Neural progenitor cell (in vitro differentiated cells): ENCODE data around the gene EPS8L2. TPM values are rescaled to one million over a fixed set of nuclear protein-coding genes. Genes with fewer than 3 reads are reported as not detected.

Experiments
- DNase-seq: peaks from one replicate; pipeline ENCODE4 v3.0.0-alpha.2; 2016; ENCODE audit warnings: low spot score
- H2AFZ ChIP-seq: fragments of 200-600 bp; sonication (generic); replicated peaks from 2 replicates; pipeline ENCODE4 v1.6.1; 2016; ENCODE audit warnings: antibody characterized with exemption
- H3F3A ChIP-seq: fragments of 200-600 bp; sonication (generic); 2 replicates; pipeline ENCODE4 v1.6.1; 2016; ENCODE audit warnings: antibody characterized with exemption, low read depth
- H3K27ac ChIP-seq: fragments of 200-600 bp; sonication (generic); 2 replicates; pipeline ENCODE4 v1.5.1; 2016; ENCODE audit warnings: mild to moderate bottlenecking
- H3K27me3 ChIP-seq: fragments of 200-600 bp; sonication (generic); 2 replicates; pipeline ENCODE4 v1.6.1; 2016; ENCODE audit warnings: mild to moderate bottlenecking, moderate library complexity
- H3K36me3 ChIP-seq: fragments of 200-600 bp; sonication (generic); 2 replicates; pipeline ENCODE4 v1.5.1; 2016
- H3K4me1 ChIP-seq: fragments of 200-600 bp; sonication (generic); 2 replicates; pipeline ENCODE4 v1.6.1; 2016; ENCODE audit warnings: mixed run types
- H3K4me2 ChIP-seq: fragments of 200-600 bp; sonication (generic); 2 replicates; pipeline ENCODE4 v1.6.1; 2016
- H3K4me3 ChIP-seq: fragments of 200-600 bp; sonication (generic); 2 replicates; pipeline ENCODE4 v1.5.1; 2016
- H3K79me2 ChIP-seq: fragments of 200-600 bp; sonication (generic); 2 replicates; pipeline ENCODE4 v1.6.1; 2016; ENCODE audit warnings: low read depth
- H3K9ac ChIP-seq: fragments of 200-600 bp; sonication (generic); 2 replicates; pipeline ENCODE4 v1.6.1; 2016
- H3K9me3 ChIP-seq: fragments of 200-600 bp; sonication (generic); 2 replicates; pipeline ENCODE4 v1.5.1; 2016; ENCODE audit warnings: low read depth
- H4K20me1 ChIP-seq: fragments of 200-600 bp; sonication (generic); 2 replicates; pipeline ENCODE4 v1.6.1; 2016; ENCODE audit warnings: low read depth
- H3K27ac Mint-ChIP-seq: 3 replicates; pipeline ENCODE4 v1.8.0; 2021; ENCODE audit warnings: mixed read lengths
- H3K27me3 Mint-ChIP-seq: 2 replicates; pipeline ENCODE4 v1.8.0; 2022; ENCODE audit warnings: low read depth, mild to moderate bottlenecking, inconsistent platforms, moderate library complexity, mixed read lengths; ENCODE audit not compliant: insufficient read depth
- H3K36me3 Mint-ChIP-seq: 3 replicates; pipeline ENCODE4 v1.8.0; 2021; ENCODE audit warnings: mixed read lengths
- H3K4me1 Mint-ChIP-seq: 3 replicates; pipeline ENCODE4 v1.8.0; 2021; ENCODE audit warnings: mixed read lengths
- H3K4me3 Mint-ChIP-seq: 3 replicates; pipeline ENCODE4 v1.8.0; 2021; ENCODE audit warnings: mild to moderate bottlenecking, moderate library complexity, mixed read lengths
- H3K9me3 Mint-ChIP-seq: 3 replicates; pipeline ENCODE4 v1.8.0; 2020; ENCODE audit warnings: mixed read lengths
- EZH2 ChIP-seq: fragments of 200-600 bp; sonication (generic); IDR thresholded peaks from 2 replicates; pipeline ENCODE4 v1.6.1; 2017; ENCODE audit warnings: antibody characterized with exemption, mild to moderate bottlenecking, moderate library complexity
- EZH2phosphoT487 ChIP-seq: fragments of 200-600 bp; sonication (generic); IDR thresholded peaks from 2 replicates; pipeline ENCODE4 v1.6.1; 2017; ENCODE audit warnings: antibody characterized with exemption
- total RNA-seq: library from RNA; depleted of rRNA; stranded (reverse); fragments of >200 nt; gene quantifications from 2 replicates; pipeline ENCODE4 v1.2.3, GENCODE V29; 2015; ENCODE audit warnings: low replicate concordance
- TF ChIP-seq, protein P1 (sequence below): fragments of 200-600 bp; sonication (generic); IDR thresholded peaks from 2 replicates; pipeline ENCODE4 v1.5.1; 2017; ENCODE audit warnings: antibody characterized with exemption, mild to moderate bottlenecking

Gene EPS8L2
- 3.3 and 11.0 TPM in 2 replicates for total RNA-seq

DNA sequence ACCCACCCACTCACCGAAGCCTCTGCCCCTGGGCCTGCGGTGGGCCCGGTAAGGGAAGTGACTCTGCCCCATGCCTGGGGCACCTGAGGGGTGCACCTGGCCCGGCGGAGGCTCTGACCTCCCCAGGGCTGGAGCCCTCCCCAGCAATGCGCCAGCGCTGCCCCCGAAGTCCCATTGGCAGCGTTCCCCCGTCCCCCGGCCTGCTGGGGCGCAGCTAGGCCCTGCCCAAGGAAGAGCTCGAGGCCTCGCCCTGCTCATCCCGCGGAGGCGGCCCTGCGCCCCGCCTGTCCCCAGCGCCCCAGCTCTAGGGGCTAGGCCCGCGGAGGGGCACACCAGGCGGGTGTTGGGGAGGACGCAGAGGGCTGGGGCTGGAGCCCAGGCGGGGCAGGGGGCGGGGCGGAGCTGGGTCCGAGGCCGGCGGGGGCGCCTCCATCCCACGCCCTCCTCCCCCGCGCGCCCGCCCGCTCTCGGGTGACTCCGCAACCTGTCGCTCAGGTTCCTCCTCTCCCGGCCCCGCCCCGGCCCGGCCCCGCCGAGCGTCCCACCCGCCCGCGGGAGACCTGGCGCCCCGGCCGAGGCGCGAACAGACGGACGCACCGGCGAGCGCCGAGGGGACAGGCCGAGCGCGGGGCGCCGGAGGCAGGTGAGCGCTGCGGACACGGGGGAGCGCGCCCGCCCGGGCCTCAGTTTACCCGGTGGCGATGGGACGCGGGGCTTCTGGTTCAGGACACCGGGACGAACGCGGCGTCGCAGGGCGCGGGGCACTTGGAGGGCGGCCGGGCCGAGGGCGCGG, at the start of gene EPS8L2:
TSS of gene EPS8L2 (plus strand) at position 586 of the 793 bp plus-strand sequence. CDS start 3,177 bp downstream, outside the sequence.
- no peak for TF ChIP-seq EZH2
- no peak for TF ChIP-seq EZH2phosphoT487
- TF ChIP-seq, protein P1, sequence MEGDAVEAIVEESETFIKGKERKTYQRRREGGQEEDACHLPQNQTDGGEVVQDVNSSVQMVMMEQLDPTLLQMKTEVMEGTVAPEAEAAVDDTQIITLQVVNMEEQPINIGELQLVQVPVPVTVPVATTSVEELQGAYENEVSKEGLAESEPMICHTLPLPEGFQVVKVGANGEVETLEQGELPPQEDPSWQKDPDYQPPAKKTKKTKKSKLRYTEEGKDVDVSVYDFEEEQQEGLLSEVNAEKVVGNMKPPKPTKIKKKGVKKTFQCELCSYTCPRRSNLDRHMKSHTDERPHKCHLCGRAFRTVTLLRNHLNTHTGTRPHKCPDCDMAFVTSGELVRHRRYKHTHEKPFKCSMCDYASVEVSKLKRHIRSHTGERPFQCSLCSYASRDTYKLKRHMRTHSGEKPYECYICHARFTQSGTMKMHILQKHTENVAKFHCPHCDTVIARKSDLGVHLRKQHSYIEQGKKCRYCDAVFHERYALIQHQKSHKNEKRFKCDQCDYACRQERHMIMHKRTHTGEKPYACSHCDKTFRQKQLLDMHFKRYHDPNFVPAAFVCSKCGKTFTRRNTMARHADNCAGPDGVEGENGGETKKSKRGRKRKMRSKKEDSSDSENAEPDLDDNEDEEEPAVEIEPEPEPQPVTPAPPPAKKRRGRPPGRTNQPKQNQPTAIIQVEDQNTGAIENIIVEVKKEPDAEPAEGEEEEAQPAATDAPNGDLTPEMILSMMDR: no peak
- H3K4me3 ChIP-seq: peak within 1 kb of the TSS; percentile 48
- H3K9me3 Mint-ChIP-seq: no peaks in the 10 kb centered on the region
- peak within 1 kb of the TSS; percentile 85 for H3K4me2 ChIP-seq
- H3K36me3 ChIP-seq: no peaks in the 10 kb centered on the region
- H3K4me1 ChIP-seq: peaks cover 15% of the 10 kb centered on the region
- H3K9me3 ChIP-seq: no peaks in the 10 kb centered on the region
- H3K4me1 Mint-ChIP-seq: peaks cover 6% of the 10 kb centered on the region
- DNase-seq: peak; percentile 50
- peaks cover 14% of the 10 kb centered on the region for H4K20me1 ChIP-seq
- no peaks in the 10 kb centered on the region for H3K36me3 Mint-ChIP-seq
- H3F3A ChIP-seq: no peaks in the 10 kb centered on the region
- peaks cover 22% of the 10 kb centered on the region for H3K27me3 ChIP-seq
- peaks cover 12% of the 10 kb centered on the region for H3K27me3 Mint-ChIP-seq
- H3K9ac ChIP-seq: no peak within 1 kb of the TSS
- H3K4me3 Mint-ChIP-seq: peak within 1 kb of the TSS; percentile 35
- H2AFZ ChIP-seq: peak within 1 kb of the TSS; percentile 9
- H3K27ac ChIP-seq: no peak within 1 kb of the TSS
- H3K27ac Mint-ChIP-seq: no peak within 1 kb of the TSS
- H3K79me2 ChIP-seq: no peaks in the 10 kb centered on the region

DNA sequence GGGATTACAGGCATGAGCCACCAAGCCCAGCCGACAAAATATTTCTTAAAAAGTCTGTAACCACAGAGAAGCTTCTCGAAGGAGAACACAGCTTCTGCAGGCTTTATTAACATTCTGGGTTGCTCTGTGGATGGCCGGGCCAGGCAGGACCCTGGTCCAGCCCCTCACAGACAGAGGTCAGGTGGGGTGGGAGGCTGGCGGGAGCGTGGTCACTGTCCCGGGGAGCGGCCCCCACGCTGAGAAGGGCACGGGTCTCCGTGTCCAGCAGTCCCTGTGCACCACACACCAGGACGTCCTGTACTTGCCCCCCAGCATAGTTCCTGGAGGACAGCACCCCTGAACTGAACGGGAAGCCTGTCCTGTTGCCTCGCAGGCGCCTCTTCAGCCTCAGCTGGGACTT, 49.6 kb upstream of the EPS8L2 start:
- H3K4me2 ChIP-seq: no peak overlapping the region
- no peak overlapping the region for H2AFZ ChIP-seq
- no peaks in the 10 kb centered on the region for H3K4me1 ChIP-seq
- TF ChIP-seq, protein P1: no peak
- TF ChIP-seq EZH2phosphoT487: no peak
- no peak for TF ChIP-seq EZH2
- H3K9me3 ChIP-seq: no peaks in the 10 kb centered on the region
- H3K4me1 Mint-ChIP-seq: peaks cover 2% of the 10 kb centered on the region
- no peak overlapping the region for H3K4me3 ChIP-seq
- H3K27me3 ChIP-seq: no peaks in the 10 kb centered on the region
- no peak overlapping the region for H3K27ac Mint-ChIP-seq
- no peaks in the 10 kb centered on the region for H3K27me3 Mint-ChIP-seq
- peaks cover 6% of the 10 kb centered on the region for H3K36me3 ChIP-seq
- DNase-seq: no peak
- H3F3A ChIP-seq: no peaks in the 10 kb centered on the region
- H3K79me2 ChIP-seq: no peaks in the 10 kb centered on the region
- H3K36me3 Mint-ChIP-seq: peaks cover 16% of the 10 kb centered on the region
- H4K20me1 ChIP-seq: no peaks in the 10 kb centered on the region
- H3K4me3 Mint-ChIP-seq: no peak overlapping the region
- no peak overlapping the region for H3K27ac ChIP-seq
- H3K9ac ChIP-seq: no peak overlapping the region
- H3K9me3 Mint-ChIP-seq: no peaks in the 10 kb centered on the region

DNA sequence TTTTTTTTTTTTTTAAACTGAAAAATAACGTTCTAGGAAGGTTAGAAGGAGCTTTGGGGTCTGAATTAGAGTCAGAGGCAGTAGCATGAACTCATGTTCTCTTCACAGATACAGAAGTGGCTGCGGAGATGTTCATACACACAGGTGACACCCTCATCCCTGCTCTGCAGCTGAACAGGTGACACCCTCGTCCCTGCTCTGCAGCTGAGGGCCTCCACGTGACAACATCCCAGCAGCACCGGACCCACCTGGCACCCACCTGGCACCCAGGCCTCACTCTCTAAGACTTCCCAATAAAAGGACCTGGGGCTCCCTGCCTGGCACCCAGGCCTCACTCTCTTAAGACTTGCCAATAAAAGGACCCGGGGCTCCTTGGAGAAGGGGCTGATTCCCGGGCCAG, 49.2 kb upstream of the EPS8L2 start:
- Mint-ChIP-seq H3K27ac (no peak overlapping the region), H3K9me3 (no peaks in the 10 kb centered on the region), H3K27me3 (peaks cover under 1% of the 10 kb centered on the region), H3K36me3 (peaks cover 15% of the 10 kb centered on the region), H3K4me1 (peaks cover 2% of the 10 kb centered on the region), H3K4me3 (no peak overlapping the region)
- peaks cover 3% of the 10 kb centered on the region for H3K36me3 ChIP-seq
- H3K4me2 ChIP-seq: no peak overlapping the region
- no peak overlapping the region for H2AFZ ChIP-seq
- H3K27ac ChIP-seq: no peak overlapping the region
- peaks cover 3% of the 10 kb centered on the region for H4K20me1 ChIP-seq
- H3F3A ChIP-seq: no peaks in the 10 kb centered on the region
- TF ChIP-seq, protein P1: no peak
- no peak for TF ChIP-seq EZH2phosphoT487
- TF ChIP-seq EZH2: no peak
- no peaks in the 10 kb centered on the region for H3K79me2 ChIP-seq
- H3K4me3 ChIP-seq: no peak overlapping the region
- H3K27me3 ChIP-seq: no peaks in the 10 kb centered on the region
- no peak overlapping the region for H3K9ac ChIP-seq
- no peak for DNase-seq
- no peaks in the 10 kb centered on the region for H3K4me1 ChIP-seq
- H3K9me3 ChIP-seq: no peaks in the 10 kb centered on the region
